HT1080 (cell line): ENCODE results near the gene MTUS2. TPM values are rescaled to one million over a fixed set of nuclear protein-coding genes. Genes with fewer than 3 reads are reported as not detected.
"Not testable (repeated sequence)": the region's sequence is repeated elsewhere in the genome, so short reads cannot be mapped to it uniquely, and the experiment has no call there.

Experiments used
- DNase-seq: peaks from one replicate; pipeline ENCODE4 v3.0.0-alpha.2; 2015; ENCODE audit warnings: low read depth
- total RNA-seq: library from RNA; depleted of rRNA; stranded (reverse); fragments of >200 nt; shearing (Covaris generic); gene quantifications from 2 replicates; pipeline ENCODE4 v1.2.3, GENCODE V29; 2014

MTUS2 gene
- total RNA-seq, 1 experiment from 2014 or later: 0.19 TPM

DNA sequence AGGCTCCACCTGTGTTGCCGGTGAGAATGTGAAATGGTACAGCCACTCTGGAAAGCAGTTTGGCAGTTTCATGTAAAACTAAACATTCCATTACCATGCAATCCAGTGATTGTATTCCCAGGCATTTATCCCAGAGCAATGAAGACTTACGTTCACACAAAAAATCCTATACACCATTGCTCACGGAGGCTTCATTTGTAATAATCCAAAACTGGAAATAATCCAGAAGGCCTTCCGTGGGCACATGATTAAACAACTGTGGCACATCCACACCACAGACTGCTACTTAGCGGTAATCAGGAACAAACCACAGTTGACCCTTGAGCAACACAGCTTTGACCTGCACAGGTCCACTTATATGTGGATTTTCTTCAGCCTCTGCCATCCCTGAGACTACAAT lies 339.7 kb downstream of the MTUS2 start:
- DNase-seq: no peak

DNA sequence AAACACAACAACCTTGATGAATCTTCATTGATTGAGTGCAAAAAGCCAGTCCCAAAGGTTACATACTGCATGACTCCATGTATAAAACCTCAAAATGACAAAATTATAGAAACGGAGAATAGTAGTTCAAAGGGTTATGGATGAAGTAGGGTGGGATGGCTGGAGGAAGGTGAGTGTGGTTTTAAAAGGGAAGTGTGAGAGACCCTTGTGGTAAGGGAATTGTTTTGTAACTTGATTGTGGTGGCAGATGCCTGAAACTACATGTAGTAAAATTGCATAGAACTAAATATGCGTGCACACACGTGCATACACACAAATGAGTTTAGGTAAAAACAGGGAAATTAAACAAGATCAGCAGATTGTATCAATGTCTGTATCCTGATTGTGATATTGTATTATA lies 340.7 kb downstream of the MTUS2 start:
- DNase-seq: no peak

DNA sequence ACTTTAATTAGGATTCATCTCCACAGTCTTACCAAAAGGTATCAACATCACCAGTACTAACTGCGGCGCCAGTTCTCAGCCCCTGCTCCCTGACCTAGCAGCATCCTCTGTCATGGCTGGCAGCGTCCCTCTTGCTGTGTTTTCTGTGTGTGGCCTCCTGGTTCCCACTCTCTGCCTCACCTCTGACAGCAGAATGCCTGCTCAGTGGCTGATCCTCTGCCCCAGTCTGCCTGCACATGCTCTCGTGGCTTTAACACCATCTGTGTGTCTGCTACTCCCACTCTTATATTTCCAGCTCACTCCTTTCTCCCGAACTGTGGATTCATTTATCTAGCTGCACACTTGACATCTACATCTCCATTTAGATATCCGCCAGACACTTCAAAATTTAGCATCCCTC lies 341.5 kb downstream of the MTUS2 start:
- DNase-seq: no peak

DNA sequence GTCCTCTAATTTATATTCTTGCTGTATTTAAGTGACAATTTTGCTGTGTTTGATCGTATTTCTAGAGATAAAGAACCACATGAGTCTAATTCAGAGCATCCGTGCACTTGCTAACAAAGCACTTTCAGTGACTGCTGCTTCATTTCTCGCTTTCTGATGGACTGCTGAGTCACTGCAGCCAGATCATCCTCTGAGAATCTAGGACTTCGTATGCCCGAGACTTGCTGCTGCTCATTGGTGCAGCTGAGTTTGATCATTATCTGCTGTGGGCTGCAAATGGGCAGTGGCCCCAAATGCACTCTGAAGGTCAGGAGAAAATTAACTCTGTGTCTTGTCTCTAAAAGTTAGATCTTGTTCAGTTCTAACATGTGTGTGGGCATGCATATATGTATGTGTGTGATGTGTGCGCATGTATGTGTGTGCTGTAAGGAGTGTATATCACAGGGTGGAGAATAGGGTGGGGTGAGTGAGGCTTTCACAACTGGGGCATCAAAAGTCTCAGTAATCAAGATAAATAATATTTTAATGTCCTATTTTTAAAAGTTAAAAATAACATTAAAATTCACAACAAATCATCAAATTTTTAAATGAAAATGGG lies 342.6 kb downstream of the MTUS2 start:
- DNase-seq: peak; percentile 68

DNA sequence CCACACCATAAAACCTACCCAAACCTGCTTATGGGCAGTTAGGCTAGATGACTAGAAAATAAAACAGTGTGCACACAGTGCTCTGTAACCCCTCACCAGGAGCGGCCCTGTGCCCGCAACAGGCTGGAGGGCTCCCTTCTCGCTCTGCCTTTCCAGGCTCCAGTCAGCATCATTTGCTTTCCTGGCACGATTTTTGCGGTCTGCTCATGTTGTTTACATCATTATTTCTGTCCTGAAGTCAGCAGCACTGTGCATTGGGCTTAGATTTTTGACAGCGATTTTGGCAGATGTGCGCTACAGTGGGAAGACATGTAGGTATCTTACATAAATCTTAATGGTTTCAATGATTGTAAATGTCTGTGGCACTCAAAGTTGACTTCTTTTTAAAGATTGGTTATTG lies 344.0 kb downstream of the MTUS2 start:
- no peak for DNase-seq

DNA sequence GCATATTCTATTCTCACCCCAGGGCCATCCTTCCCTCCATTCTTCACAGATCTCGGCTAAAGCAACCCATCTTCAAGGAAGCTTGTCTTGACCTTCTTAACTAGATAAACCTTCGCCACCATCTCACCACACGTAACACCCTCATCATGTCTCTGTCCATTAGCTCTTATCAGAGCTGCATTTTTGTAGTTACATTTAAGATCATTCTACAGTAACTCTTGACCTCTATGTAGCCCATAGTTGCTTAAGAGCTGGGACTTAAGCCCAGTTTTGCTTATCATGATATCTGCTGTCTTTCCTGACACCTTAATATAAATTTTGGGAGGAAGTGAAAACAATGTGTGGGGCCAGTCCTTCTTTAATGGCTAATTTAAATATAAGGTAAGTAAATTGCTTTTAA lies 345.1 kb downstream of the MTUS2 start:
- DNase-seq: no peak

DNA sequence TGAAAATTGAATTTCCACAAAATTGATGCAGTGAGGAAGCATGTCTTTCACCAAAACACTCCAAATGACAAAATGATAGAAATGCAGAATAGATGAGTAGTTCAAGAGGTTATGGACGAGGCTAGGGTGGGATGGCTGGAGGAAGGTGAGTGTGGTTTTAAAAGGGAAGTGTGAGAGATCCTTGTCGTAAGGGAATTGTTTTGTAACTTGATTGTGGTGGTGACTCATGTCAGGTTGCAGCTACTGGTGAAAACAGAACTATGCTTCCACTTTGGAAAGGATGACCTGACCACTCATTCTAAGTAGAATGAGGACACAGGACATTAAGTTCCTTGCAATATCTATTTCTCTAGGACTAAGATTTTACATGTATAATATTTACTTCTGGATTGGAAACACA lies 345.7 kb downstream of the MTUS2 start:
- DNase-seq: peak; percentile 81

DNA sequence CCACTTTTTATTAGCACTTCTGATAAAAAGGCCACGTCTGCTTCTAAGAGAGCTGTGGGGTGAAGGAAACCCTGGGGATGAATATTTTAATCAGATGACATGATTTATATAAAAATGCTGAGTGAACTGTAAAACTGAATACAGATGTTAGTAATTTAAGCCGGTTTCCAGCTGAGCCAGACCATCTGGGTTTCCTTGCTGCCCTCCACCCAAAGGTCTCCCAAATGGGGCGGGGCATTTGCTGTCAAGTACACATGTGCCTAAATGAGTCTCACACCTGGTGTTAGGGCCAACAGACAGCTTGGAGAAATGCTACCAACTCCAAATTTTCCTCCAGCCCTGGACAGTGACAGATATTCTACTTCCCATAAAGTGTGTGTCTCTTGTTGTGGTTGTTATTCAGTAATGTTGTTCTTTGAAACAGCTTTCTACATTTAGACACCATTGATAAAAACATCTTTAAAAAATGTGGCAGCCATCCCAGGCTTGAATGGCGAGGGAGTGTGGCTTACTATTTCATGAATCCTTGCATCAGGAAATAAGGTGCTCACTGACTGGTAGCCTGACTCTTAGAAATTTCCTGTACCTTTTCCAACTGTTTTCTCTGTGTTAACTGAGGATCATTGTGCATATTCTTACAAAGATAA lies 350.4 kb downstream of the MTUS2 start:
- no peak for DNase-seq

DNA sequence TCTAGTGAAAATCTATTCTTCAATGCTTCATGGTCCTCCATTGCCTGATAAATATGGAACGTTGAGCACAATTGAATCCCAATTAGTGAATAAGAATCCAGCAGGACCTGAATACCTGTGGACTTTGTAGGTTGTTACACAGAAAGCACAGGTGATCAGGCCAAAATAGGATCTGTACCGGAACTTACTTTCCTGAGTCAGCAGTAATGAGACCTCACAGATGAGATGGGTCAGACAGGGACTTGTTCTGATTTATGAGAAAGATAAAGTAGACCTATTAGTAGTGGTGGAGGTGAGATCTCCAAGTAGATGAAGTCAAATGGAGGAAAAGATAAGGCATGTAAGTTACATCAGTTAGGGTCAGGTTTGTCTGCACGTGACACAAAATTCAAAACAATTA lies 351.1 kb downstream of the MTUS2 start:
- no peak for DNase-seq

DNA sequence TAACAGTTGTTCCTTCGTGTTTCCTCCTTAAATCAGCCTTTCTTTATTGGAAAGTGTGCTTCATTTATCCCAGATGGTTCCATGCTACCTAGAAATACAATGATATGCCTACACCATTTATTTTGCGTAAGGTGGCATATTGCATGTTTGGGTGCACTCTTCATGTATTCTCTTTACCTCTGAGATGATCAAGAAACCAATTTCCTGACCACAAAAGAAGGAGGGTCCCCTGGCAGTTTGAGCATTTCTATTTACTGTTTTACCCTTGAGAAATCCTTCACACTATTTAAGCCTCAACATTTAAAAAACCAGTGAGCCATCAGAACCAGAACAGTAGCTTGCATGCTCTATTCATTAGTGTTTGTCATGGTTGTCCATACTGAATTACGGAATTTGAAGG lies 354.0 kb downstream of the MTUS2 start:
- DNase-seq: no peak

DNA sequence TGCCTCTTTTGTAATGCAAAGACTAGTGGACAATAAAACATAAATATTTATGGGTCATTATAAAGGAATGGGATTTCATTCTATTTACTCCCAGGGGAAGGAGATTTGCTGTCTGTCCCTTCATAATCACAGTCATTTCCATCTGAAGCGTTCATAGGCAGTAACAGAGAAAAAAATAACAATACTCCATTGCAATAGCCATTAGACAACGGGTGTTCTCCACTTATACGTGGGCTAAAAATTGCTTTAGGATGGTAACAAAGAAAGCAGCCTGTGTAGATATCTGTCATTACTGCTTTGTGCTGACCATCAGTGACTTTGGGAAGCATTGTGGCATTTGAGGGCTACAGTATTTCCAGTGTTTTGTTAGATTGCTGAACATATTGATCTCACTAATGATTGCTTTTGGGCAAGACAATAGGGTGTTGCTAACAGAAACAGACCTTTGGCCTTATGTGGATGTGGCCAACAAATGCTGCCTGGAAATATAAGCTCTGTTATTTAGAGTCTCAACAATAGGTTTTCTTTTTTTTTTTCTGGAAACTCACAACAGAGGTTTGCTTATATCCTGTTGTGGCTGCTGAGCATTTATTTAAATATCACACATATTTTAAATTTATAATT lies 355.2 kb downstream of the MTUS2 start:
- DNase-seq: no peak

DNA sequence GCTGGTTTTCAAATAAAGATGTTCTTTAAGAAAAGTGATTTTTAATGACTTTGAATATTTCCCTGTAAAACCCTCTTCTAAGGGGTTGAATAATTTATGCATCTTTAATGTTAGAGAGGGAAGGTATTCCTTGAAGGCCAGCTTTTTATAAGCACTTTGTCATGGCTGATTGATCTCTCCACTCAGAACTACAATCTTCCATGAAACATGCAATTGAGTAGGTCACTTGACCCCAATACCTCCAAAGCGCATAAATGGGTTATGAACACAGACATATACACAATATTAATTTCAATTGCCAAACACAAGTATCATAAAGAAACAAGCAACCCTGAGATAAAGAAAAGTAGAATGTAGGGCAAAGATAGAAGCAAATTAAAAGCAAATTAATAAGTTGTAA lies 359.9 kb downstream of the MTUS2 start:
- DNase-seq: no peak

DNA sequence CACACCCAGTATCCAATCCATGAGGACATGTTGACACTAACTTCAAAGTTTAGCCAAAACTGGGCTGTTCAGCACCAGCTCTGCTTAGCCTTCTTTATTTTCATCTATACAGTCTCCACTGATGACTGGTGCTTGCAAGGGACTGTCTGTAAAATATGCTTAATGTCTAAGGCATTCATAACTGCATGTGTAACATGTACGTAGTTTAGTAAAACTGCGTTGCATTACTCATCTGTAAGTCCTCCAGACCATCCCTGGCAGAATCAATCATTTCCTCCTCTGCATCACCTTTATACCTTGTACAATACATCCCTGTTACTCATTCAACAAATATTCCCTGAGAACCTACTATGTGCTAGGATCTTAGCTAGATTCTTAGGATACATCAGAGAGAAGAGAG lies 362.1 kb downstream of the MTUS2 start:
- peak; percentile 50 for DNase-seq

DNA sequence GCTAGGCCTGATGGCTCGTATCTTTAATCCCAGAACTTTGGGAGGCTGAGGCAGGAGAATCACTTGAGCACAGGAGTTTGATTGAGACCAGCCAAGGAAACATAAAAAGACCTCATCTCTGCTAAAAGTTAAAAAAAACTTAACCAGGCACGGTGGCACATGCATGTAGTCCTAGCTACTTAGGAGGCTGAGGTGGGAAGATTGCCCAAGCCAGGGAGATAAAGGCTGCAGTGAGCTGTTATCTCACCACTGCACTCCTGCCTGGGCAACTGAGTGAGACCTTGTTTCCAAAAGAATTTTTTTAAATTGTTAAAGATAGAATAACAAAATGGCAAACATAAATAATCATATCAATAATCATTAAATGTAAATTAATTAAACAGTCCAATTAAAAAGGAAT lies 365.8 kb downstream of the MTUS2 start:
- DNase-seq: no peak

DNA sequence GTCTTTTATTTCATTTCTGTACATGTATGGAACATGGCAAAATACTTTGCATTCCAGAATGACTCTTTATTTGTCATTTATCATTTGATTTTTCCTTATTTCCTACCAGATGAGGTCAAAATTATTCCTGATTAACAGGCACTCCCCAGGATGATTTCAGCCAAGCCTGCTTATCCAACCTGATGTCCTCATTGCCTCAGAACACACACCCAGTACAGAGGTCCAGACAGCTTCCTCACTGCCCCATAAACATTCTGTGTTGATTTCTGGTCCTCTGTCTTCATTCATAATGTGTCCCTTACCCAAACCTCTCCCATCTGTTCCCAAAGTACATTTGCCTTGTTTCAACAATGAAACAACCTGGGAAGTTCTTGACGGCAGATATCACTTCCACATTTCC lies 367.4 kb downstream of the MTUS2 start:
- DNase-seq: no peak

DNA sequence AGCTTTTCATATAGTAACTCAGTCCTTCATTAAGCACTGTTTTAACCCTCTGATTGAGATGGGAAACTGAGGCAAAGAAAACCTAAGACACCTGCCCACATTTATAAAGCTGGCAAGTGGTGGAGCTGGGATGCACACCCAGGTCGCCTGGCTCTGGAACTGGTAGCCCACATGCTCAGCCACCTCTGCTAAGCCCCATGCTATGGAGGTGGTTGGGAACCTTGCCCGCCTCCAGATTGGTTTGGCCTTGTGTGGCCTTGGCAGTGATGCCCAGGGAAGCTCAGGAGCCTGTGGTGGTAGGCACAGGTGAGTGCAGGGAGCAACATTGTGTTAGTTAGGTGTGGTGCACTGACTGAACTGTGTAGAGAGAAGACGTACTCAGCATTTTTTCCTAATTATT lies 370.2 kb downstream of the MTUS2 start:
- no peak for DNase-seq

DNA sequence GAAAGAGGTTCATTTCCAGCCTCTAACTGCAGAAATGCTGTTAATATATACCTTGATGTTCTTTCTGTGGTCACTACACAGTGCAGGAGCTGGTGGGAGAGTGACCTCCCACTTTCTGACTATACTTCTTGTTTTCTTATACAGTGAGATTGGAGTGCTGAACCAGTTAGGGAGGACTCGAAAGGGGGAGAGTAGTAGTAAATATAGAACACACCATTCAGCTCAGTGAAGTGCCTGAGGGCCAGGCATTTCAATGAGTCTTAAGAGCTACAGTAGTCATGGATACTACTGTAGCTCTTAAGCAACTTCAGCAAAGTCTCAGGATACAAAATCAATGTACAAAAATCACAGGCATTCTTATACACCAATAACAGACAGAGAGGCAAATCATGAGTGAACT lies 372.9 kb downstream of the MTUS2 start:
- no peak for DNase-seq

DNA sequence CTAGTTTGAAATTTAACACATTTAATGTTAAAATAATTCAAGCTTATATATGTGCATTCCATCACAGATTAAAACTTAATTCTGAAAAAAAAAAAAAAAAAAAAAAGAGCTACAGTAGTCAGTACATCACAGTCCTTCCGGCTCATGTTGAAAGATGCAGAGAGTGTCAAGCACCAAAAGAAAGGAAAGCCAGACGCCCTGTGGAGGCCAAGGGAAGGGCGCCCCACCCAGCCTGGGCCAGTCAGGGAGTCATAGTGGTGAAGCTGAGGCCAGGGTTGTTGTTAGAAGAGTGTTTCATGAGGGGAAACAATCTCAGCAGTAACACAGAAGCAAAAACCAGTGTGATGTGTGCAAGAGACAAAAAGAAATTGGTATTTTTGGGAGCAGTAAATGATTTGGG lies 375.3 kb downstream of the MTUS2 start:
- DNase-seq: no peak

DNA sequence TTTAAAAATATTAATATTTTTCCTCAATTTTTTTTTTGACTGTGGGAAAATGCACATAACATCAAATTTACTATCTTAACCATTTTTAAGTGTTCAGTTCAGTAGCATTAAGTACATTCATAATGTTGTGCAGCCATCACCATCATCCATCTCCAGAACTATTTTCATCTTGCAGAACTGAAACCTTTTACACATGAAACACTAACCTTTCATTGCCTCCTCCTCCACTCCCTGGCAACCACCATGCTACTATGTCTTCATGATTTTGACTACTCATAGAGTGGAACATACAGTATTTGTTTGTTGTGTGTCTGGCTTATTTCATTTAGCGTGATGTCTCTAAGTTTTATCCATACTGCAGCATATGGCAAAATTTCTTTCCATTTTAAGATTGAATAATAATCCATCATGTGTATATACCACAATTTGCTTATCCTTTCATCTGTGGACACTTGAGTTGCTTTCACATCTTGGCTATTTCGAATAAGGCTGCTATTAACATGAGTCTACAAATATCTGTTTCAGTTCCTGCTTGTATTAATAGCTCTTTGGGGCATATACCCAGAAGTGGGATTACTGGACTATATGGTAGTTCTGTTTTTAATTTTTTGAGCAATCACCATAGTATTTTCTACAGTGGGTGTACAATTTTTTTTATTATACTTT lies 376.4 kb downstream of the MTUS2 start:
- DNase-seq: no peak

DNA sequence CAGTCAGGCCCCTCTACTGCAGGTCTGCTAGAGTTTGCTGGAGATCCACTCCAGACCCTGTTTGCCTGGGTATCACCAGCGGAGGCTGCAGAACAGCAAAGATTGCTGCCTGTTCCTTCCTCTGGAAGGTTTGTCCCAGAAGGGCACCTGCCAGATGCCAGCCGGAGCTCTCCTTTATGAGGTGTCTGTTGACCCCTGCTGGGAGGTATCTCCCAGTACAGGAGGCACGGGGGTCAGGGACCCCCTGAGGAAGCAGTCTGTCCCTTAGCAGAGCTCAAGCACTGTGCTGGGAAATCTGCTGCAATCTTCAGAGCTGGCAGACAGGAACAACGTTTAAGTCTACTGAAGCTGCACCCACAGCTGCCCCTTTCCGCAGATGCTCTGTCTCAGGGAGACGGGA lies 382.6 kb downstream of the MTUS2 start:
- DNase-seq: not testable (repeated sequence)

DNA sequence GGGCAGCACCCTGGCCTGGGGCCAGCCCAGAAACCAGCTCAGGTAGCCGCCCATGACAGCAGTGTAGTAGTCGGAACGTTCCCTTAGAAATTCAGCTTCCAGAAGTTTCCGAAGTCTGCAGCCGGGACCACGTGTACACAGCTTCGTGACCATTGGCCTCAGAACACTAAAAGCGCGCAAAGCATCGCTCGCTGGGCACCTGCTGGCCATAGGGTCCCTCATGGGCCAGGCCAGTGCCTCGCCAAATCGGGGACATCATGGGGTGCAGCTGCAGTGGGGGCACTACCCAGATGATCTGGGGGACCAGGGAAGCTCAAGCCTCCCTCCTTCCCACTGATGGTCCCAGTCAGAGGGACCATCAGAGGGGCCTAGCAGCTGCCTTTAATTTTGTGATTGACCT lies 384.5 kb downstream of the MTUS2 start:
- DNase-seq: no peak

DNA sequence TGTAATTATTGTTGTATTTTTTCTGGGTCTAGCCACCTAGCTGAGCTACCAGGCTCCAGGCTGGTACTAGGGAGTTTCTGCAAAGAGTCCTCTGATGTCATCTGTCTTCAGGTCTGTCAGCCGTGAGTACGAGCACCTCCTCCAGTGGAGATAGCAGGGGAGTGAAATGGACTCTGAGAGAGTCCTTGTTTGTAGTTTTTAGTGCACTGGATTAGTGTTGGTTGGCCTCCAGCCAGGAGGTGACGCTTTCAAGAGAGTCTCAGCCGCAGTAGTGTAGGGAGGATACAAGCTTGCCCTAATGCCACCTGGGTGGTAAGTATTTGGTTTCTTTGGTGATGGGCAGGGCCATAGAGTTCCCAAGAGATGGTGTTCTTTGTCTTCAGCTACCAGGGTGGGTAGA lies 390.5 kb downstream of the MTUS2 start:
- peak; percentile 3 for DNase-seq

DNA sequence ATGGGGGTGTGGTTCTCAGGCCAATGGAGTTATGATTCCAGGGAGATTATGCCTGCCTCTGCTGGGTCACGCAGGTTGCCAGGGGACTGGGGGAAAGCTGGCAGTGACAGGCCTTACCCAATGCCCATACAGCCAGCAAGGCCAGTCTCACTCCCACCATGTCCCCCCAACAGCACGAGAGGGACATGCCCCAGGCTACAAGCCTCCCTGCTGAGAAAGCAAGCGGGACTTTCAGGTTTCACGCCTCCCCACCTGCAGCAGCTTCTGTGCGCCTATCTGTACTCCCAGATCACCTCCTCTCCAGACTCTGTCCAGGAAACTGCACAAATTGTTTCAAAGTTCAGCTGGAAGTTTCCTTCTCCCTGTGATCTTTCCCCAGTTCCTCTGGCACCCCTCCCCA lies 391.0 kb downstream of the MTUS2 start:
- DNase-seq: not testable (repeated sequence)
